ENCODE measurements around the gene HOXA10.

HOXA10 gene

DNA sequence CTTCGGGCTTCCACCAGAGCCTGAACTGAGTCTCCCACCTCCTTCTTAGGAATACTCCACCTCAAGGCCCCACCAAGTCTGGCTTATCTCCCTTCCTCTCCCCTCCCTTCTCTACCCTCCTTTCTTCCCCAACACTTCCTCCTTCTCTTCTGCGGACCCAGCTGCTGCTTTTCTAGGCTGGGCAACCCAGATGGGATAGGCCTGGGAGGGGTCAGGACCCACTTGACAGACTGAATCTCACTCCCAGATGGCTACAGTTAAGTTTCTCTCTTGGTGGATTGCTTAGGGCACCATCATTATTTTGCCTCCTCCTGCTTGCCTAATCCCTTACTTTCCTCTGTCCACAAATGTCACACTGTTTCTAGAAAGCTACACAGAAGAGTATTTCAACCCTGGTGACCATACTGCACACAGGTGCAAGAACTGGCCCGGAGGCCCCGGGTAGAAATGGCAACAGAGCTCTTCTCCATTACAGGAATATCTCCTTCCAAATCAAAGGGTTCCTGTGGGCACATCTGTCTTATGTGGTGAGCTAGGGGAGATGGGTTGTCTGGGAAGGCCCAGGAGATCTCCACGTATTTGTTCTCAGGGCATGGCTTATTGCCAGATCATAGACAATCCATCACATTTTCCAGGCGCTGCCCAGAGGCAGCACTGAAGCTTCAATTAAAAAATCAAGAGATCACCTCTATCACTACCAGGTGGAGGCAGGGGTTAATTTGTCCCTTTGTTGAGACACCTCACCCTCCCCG lies 16.1 kb upstream of the HOXA10 start:
- no peak for DNase-seq (ENCODE audit: low read depth)

DNA sequence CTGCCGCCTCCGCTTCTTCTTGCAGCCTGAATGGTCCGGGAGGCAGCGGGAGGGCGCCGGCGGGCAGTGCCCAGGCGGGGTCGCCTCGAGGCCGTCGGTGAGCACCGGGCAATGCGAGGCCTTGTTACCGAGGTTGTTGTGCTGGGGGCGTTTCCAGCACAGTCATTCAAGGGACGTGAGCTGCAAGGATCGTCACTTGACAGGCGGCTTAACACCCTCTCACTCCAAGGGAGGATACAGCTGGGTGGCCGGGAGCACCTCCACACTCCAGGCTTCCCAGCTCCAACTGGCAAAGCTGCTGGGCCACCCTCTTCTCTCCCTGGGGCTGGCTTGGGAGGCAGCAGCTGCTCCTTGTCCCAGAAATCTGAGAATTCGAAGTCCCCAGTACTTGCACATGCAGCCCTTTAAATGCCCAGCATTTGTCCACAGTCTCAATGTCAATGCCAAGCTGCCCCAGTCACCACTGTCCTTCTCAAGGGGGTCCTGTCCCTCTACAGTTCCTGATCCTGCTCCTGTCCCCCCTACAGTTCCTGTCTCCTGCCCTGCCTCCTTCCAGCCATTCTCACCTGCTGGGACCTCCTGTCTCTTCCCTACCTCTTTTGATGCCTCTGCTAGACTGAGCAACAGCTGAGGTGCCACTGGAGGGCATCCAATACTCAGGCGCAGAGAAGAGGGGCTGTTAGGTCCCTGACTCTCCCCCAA lies 15.3 kb upstream of the HOXA10 start:
- DNase-seq (ENCODE audit: low read depth), result peak; percentile 46

GRCh38 chr7:27188386-27189294 lies 14.5 kb upstream of the HOXA10 start:
- peak; percentile 27 for DNase-seq (ENCODE audit: low read depth)

GRCh38 chr7:27187475-27188385 lies 13.6 kb upstream of the HOXA10 start:
- peak; percentile 13 for DNase-seq (ENCODE audit: low read depth)

DNA sequence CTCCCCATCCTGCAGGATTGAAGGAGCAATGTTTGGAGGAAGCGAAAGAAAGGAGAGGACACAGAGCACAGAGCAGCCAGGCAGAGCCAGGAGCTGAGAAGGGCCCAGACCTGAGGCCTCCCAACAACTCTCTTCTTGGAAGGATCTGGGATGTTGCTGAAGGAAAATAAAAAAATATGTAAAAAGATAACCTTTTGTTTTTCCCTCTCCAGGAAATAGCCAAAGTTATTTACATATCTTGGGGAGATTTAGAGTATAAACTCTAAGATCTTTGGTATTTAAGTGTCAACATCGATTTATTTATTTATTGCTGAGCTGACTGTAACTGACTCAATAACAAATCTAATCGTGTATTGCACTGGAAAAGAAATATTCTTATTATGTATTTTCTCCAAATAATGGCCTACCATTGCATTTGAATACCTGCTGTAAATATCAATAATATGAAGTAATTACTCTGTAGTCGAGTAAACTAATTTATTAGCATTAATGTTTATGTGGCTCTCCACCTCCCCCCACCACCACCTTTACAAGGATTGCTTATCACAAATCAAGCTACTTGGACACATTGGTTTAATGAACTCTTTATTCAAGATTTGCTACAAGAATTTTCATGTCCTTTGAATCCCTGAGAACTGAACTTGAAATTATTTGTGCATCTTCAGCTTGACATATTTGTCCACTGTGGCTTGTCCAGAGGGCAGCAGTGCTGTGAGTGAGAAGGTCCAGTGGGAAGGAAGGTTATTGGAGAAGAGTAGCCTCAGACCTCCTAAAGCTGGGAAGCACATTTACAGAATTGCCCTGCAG lies 12.8 kb upstream of the HOXA10 start:
- peak; percentile 22 for DNase-seq (ENCODE audit: low read depth)

- DNase-seq (ENCODE audit: low read depth), result peak; percentile 17
Measured at GRCh38 chr7:27185854-27186667, 11.9 kb upstream of the HOXA10 start.

GRCh38 chr7:27185013-27185853 lies 11.1 kb upstream of the HOXA10 start, which contains the start of gene HOXA11:
Gene HOXA11 (minus strand): TSS chr7:27185232. CDS start chr7:27185144, 88 bp downstream.
- peak; percentile 94 for DNase-seq (ENCODE audit: low read depth)

DNA sequence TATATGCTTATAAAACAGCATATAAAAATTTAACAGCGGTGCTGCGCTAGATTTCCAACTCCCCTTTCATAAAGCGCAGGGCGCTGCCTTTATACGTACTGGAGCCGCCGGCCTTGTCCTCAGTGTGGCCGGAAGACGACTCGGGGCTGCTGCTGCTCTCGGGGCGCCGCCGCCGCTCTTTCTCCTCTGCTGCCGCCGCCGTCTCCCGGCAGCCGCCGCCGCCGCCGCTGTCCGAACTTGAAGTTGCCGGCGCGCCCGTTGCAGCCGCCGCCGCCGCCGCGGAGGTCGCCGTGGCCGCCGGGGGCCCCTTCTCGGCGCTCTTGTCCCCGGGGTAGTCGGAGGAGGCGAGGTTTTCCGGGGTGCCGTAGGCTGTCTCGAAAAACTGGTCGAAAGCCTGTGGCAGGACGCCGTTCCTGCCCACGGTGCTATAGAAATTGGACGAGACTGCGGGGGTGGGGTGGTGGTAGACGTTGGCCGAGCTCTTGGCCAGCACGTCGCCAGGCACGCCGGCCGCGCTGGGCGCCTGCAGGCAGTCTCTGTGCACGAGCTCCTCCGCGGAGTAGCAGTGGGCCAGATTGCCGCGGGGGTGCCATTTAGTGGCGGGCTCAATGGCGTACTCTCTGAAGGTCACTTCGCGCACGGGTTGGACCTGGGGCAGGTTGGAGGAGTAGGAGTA lies 10.4 kb upstream of the HOXA10 start:
- DNase-seq (ENCODE audit: low read depth), result peak; percentile 8

DNA sequence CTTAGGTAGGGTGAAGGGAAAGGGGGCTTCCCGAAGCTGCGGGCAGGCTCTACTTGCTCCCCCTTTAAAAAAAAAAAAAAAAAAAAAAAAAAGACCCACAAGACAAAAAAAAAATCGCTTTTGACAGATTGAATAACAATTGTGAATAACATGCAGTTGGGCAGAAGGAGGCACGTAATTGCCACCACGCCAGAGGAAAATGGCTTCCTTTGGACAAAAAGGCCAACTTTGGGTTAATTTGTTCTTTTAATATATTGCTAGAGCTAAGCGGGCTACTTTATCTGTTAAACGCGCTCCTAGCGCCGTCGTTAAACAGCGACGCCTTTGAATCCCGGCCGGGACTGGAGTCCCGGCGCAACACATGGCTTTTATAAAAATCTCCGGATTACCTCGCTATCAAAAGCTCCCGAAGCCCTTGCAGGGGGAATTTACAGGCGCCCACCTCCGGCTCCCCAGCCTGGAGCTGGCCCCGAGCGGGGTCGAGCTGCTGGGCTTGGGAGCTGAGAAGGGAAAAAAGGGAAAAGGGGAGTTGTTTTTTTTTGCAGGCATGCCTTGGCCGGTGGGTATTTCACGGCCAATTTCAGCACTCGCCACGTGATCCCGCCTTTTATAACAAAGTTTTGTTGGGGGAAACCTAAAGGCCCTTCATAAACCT lies 9.7 kb upstream of the HOXA10 start:
- no peak for DNase-seq (ENCODE audit: low read depth)

DNA sequence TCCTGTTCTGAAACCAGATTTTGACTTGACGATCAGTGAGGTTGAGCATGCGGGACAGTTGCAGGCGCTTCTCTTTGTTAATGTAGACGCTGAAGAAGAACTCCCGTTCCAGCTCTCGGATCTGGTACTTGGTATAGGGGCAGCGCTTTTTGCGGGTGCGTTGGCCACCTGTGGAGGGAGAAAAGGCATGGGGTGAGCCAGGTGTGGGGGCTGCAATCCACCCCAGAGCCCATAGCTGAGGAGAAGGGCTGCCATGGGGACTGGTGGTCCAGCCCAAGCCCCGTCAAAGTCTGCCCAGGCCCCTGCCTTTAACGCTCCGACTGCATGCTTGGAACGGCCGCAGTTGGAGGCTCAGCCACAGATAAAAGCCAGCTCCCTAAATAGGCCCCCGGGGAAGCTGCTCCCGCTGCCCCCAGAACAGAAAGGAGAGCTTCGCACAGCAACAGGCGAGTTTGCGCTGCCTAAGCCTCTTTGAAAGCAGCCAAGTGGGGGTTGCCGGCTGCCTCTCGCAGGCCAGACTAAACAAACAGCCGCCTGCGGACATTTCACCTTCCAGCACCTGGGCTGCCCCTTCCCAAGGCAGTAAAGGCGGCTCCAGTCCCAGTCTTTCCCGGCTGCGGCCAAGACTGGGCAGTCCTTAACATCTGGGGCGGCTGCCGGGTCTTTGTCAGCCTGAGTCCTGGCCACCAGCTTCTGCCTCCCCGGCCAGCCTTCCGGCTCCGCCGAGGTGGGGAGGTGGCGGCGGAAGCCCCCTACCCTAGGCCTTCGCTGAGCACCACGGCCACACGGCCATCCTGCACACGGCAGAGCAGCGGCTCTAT lies 9.0 kb upstream of the HOXA10 start:
- no peak for DNase-seq (ENCODE audit: low read depth)

- DNase-seq (ENCODE audit: low read depth), result no peak
Measured at GRCh38 chr7:27182285-27182841, 8.2 kb upstream of the HOXA10 start.

DNA sequence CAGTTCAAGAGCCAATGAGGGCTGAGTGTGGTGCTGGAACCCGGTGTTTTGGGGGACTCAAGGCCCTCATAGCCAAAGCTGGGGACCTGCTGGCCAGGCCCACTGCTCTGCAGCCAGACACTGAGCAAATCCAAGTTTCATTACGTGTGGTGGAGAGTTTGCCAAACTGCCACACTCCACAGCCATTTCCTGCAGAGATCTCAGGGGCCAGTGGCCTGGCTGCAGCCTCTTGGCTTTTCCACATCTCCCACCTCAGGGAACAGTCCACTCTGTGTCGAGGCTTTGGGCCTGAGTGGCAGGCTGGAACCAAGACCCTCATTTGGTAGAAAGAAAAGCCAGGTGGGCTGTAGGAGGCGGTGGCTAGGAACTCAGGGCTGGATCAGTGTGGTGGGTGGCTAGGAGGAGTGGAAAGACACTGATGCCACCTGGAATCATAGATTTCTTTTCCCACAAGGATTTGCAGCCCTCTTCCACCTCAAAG lies 7.7 kb upstream of the HOXA10 start:
- peak; percentile 30 for DNase-seq (ENCODE audit: low read depth)

GRCh38 chr7:27180431-27181420 lies 6.6 kb upstream of the HOXA10 start:
- peak; percentile 21 for DNase-seq (ENCODE audit: low read depth)

GRCh38 chr7:27179503-27180430 lies 5.6 kb upstream of the HOXA10 start:
- DNase-seq (ENCODE audit: low read depth), result peak; percentile 82

Measured in GM04504 (cell line).